ENCODE results near the gene LRG1. TPM values are rescaled to one million over a fixed set of nuclear protein-coding genes. Genes with fewer than 3 reads are reported as not detected.

The LRG1 gene
- total and polyA plus RNA-seq, 2 of the 13 experiments (the other 11 are each of a cell fraction or from before 2014, with no cell fraction given), result 12.0 to 39.3 TPM

DNA sequence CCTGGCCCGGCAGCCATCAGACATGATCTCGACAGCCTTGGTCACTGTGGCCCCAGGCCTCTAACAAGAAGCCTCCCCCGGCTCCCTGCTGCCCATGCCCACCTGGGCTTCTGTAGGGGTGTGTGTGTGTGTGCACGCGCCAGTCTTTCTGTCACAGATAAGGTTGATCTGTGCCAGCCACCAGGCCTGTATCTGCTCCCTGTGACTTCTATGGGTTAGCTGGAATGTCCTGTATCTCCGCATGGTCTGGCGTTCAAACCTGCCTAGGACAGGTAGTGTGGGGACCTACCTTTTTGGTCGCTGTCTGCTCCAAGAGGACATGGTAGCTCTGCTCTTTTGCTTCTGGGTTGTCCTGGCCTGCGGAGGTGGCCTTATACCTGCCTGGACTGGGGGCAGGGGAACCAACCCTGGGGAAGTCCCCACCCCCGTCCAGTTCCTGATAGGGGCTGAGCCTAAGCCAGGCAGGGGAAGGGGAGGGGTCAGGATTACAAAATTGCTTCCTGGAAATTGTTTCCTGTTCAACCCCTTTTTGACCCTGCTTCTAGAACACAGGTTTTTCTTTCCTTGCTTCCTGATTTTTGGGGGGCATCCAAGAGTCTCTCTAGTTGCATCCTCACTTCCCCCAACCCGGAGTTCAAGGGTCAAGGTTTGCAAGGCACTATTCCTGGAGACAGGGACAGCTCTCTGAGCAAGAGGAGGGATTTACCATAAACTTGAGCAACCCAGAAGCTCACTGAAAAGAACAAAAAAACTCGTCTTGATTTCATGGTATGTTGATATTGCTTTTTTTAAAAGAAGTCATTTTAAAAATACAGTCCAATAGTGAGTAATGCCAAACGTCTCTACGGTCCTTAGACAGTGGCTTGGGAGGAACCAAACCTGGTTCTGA, at the start of gene LRG1 (continued):
- TF ChIP-seq, protein P1, sequence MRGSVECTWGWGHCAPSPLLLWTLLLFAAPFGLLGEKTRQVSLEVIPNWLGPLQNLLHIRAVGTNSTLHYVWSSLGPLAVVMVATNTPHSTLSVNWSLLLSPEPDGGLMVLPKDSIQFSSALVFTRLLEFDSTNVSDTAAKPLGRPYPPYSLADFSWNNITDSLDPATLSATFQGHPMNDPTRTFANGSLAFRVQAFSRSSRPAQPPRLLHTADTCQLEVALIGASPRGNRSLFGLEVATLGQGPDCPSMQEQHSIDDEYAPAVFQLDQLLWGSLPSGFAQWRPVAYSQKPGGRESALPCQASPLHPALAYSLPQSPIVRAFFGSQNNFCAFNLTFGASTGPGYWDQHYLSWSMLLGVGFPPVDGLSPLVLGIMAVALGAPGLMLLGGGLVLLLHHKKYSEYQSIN (CRISPR knock-in tag; IDR thresholded peaks at IDR 0.05; ENCODE audit: borderline replicate concordance), result no peak
- TF ChIP-seq PLRG1 (conservative IDR thresholded peaks at IDR 0.05), result no peak
- TF ChIP-seq, protein P2, sequence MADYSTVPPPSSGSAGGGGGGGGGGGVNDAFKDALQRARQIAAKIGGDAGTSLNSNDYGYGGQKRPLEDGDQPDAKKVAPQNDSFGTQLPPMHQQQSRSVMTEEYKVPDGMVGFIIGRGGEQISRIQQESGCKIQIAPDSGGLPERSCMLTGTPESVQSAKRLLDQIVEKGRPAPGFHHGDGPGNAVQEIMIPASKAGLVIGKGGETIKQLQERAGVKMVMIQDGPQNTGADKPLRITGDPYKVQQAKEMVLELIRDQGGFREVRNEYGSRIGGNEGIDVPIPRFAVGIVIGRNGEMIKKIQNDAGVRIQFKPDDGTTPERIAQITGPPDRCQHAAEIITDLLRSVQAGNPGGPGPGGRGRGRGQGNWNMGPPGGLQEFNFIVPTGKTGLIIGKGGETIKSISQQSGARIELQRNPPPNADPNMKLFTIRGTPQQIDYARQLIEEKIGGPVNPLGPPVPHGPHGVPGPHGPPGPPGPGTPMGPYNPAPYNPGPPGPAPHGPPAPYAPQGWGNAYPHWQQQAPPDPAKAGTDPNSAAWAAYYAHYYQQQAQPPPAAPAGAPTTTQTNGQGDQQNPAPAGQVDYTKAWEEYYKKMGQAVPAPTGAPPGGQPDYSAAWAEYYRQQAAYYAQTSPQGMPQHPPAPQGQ (CRISPR knock-in tag; IDR thresholded peaks at IDR 0.05; ENCODE audit: borderline replicate concordance), result no peak
- TF ChIP-seq PHF20 (CRISPR knock-in tag; IDR thresholded peaks at IDR 0.05), result peak; percentile 57; the same call in 1 of the 2 replicates
- TF ChIP-seq MYC (CRISPR knock-in tag; IDR thresholded peaks at IDR 0.05; ENCODE audit: borderline replicate concordance), result peak; percentile 58; the same call in 1 of the 2 replicates
- TF ChIP-seq MAFG (CRISPR knock-in tag; IDR thresholded peaks at IDR 0.05), result no peak
- TF ChIP-seq ZSCAN25 (CRISPR knock-in tag; IDR thresholded peaks at IDR 0.05), result no peak
- peak; percentile 61; the same call in 1 of the 2 replicates for TF ChIP-seq ZSCAN21 (CRISPR knock-in tag; IDR thresholded peaks at IDR 0.05; ENCODE audit: borderline replicate concordance)
- TF ChIP-seq NR1H2 (CRISPR knock-in tag; IDR thresholded peaks at IDR 0.05; ENCODE audit: borderline replicate concordance, low read depth), result no peak
- TF ChIP-seq ZNF44 (CRISPR knock-in tag; IDR thresholded peaks at IDR 0.05), result no peak
- peak; percentile 83 for TF ChIP-seq SP5 (CRISPR knock-in tag; IDR thresholded peaks at IDR 0.05; ENCODE audit: borderline replicate concordance, low read depth)
- no peak for TF ChIP-seq ZNF83 (CRISPR knock-in tag; IDR thresholded peaks at IDR 0.05; ENCODE audit: borderline replicate concordance)
- TF ChIP-seq REL (CRISPR knock-in tag; conservative IDR thresholded peaks at IDR 0.05), result no peak
- no peak for TF ChIP-seq ZFP62 (CRISPR knock-in tag; IDR thresholded peaks at IDR 0.05)
- no peak; the same call in 1 of the 2 replicates for TF ChIP-seq ZNF792 (CRISPR knock-in tag; IDR thresholded peaks at IDR 0.05)
- TF ChIP-seq, protein P3, sequence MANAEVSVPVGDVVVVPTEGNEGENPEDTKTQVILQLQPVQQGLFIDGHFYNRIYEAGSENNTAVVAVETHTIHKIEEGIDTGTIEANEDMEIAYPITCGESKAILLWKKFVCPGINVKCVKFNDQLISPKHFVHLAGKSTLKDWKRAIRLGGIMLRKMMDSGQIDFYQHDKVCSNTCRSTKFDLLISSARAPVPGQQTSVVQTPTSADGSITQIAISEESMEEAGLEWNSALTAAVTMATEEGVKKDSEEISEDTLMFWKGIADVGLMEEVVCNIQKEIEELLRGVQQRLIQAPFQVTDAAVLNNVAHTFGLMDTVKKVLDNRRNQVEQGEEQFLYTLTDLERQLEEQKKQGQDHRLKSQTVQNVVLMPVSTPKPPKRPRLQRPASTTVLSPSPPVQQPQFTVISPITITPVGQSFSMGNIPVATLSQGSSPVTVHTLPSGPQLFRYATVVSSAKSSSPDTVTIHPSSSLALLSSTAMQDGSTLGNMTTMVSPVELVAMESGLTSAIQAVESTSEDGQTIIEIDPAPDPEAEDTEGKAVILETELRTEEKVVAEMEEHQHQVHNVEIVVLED (CRISPR knock-in tag; IDR thresholded peaks at IDR 0.05; ENCODE audit: borderline replicate concordance), result no peak
- TF ChIP-seq, protein P4, sequence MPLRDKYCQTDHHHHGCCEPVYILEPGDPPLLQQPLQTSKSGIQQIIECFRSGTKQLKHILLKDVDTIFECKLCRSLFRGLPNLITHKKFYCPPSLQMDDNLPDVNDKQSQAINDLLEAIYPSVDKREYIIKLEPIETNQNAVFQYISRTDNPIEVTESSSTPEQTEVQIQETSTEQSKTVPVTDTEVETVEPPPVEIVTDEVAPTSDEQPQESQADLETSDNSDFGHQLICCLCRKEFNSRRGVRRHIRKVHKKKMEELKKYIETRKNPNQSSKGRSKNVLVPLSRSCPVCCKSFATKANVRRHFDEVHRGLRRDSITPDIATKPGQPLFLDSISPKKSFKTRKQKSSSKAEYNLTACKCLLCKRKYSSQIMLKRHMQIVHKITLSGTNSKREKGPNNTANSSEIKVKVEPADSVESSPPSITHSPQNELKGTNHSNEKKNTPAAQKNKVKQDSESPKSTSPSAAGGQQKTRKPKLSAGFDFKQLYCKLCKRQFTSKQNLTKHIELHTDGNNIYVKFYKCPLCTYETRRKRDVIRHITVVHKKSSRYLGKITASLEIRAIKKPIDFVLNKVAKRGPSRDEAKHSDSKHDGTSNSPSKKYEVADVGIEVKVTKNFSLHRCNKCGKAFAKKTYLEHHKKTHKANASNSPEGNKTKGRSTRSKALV (CRISPR knock-in tag; IDR thresholded peaks at IDR 0.05), result no peak
- TF ChIP-seq CEBPG (CRISPR knock-in tag; IDR thresholded peaks at IDR 0.05), result peak; percentile 72
- TF ChIP-seq SAFB2 (CRISPR knock-in tag; IDR thresholded peaks at IDR 0.05; ENCODE audit: borderline replicate concordance, low read depth), result no peak
- no peak for TF ChIP-seq ATAD3A (CRISPR knock-in tag; IDR thresholded peaks at IDR 0.05)
- peak; percentile 67; the same call in 1 of the 2 replicates for TF ChIP-seq IRF2 (CRISPR knock-in tag; IDR thresholded peaks at IDR 0.05)
- no peak for TF ChIP-seq ZBTB3 (CRISPR knock-in tag; IDR thresholded peaks at IDR 0.05; ENCODE audit: borderline replicate concordance, low read depth)
- TF ChIP-seq HOXA5 (CRISPR knock-in tag; IDR thresholded peaks at IDR 0.05), result peak; percentile 66; the same call in 1 of the 2 replicates
- no peak for TF ChIP-seq ZFYVE20 (CRISPR knock-in tag; IDR thresholded peaks at IDR 0.05; ENCODE audit: borderline replicate concordance, low read depth)
